ENCODE data around the gene SMIM23. TPM values are rescaled to one million over a fixed set of nuclear protein-coding genes. Genes with fewer than 3 reads are reported as not detected.

Gene SMIM23
- total and polyA plus RNA-seq, 2 of the 13 experiments (the other 11 are each of a cell fraction or from before 2014, with no cell fraction given): not detected

DNA sequence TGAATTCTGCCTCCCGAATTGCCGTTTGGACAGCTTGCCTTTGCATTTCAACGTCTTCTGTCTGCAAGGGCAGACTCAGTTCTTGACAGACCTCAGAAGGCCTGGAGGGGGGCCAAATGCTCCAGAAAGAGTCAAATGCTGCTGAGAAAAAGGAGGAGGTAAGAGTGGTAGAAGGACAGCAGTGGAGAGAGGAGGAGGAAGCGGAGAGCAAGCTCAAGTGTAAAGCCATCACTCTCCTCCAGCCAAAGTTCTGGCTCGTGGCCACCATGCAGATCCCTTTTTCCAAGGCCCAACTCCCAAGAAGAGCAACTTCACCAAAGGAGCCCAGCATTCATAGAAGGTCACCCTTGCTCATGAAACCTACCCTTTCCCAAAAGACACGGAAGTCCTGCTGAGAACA, 36.9 kb upstream of the SMIM23 start (continued):
- TF ChIP-seq, protein P1, sequence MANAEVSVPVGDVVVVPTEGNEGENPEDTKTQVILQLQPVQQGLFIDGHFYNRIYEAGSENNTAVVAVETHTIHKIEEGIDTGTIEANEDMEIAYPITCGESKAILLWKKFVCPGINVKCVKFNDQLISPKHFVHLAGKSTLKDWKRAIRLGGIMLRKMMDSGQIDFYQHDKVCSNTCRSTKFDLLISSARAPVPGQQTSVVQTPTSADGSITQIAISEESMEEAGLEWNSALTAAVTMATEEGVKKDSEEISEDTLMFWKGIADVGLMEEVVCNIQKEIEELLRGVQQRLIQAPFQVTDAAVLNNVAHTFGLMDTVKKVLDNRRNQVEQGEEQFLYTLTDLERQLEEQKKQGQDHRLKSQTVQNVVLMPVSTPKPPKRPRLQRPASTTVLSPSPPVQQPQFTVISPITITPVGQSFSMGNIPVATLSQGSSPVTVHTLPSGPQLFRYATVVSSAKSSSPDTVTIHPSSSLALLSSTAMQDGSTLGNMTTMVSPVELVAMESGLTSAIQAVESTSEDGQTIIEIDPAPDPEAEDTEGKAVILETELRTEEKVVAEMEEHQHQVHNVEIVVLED (CRISPR knock-in tag; IDR thresholded peaks at IDR 0.05; ENCODE audit: borderline replicate concordance): no peak
- TF ChIP-seq ZNF513 (CRISPR knock-in tag; conservative IDR thresholded peaks at IDR 0.05): no peak
- TF ChIP-seq KDM5B (CRISPR knock-in tag; IDR thresholded peaks at IDR 0.05; ENCODE audit: borderline replicate concordance): no peak

DNA sequence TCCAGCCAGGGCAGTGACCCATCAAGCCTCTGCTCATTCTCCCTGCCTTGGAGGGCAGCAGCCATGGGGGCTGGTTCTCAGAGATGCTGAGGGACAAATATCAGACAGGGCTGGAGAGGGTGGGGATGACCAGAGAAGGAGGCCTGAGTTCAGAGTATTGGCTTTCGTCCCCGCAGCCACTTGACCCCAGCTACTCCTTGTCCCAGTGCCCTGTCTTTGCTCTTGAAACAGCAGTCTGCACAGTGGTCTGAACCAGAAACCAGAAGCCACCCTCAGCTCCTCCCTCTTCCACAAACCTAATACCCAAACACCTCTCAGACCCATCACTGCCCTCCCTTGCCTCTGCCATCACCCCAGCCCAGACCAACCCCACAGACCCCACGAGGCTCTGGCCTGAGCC, 36.3 kb upstream of the SMIM23 start:
- H3K9me3 ChIP-seq (ENCODE audit: low read length): no peaks in the 10 kb centered on the region
- DNase-seq (ENCODE audit: low spot score) (no peak), FAIRE-seq (no peak), ATAC-seq (no peak)
- H3K36me3 ChIP-seq (replicated peaks in 1 of 2; ENCODE audit: control insufficient read depth in 1 of 2, insufficient read depth in 2 of 2, low read length in 2 of 2): no peaks in the 10 kb centered on the region
- no peak overlapping the region for H3K27ac ChIP-seq (ENCODE audit: extremely low read length, insufficient read depth, low read length)
- H3K27me3 ChIP-seq (ENCODE audit: control insufficient read depth in 1 of 2, insufficient read depth in 2 of 2, low read length in 2 of 2): 0 out of 5 replicates have a peak, but pooled peaks cover 1 to 3% of the 10 kb centered on the region in 2 experiments
- ChIA-PET POLR2A (no interaction called here), CTCF (ENCODE audit: low intra/inter-chr PET ratio, low total read pairs) (no interaction called here)
- TF ChIP-seq SRY (CRISPR knock-in tag; IDR thresholded peaks at IDR 0.05) (no peak), HDAC6 (IDR thresholded peaks at IDR 0.05; ENCODE audit: low read depth, low read length) (no peak), TCF7L2 (IDR thresholded peaks at IDR 0.05; ENCODE audit: low read depth, low read length) (no peak), ZNF460 (CRISPR knock-in tag; IDR thresholded peaks at IDR 0.05; ENCODE audit: borderline replicate concordance) (no peak), ZNF564 (CRISPR knock-in tag; IDR thresholded peaks at IDR 0.05) (no peak), ZNF598 (CRISPR knock-in tag; IDR thresholded peaks at IDR 0.05; ENCODE audit: borderline replicate concordance) (no peak), GZF1 (CRISPR knock-in tag; IDR thresholded peaks at IDR 0.05) (no peak)
- TF ChIP-seq, protein P2, sequence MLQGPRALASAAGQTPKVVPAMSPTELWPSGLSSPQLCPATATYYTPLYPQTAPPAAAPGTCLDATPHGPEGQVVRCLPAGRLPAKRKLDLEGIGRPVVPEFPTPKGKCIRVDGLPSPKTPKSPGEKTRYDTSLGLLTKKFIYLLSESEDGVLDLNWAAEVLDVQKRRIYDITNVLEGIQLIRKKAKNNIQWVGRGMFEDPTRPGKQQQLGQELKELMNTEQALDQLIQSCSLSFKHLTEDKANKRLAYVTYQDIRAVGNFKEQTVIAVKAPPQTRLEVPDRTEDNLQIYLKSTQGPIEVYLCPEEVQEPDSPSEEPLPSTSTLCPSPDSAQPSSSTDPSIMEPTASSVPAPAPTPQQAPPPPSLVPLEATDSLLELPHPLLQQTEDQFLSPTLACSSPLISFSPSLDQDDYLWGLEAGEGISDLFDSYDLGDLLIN (CRISPR knock-in tag; IDR thresholded peaks at IDR 0.05; ENCODE audit: borderline replicate concordance): no peak
- TF ChIP-seq, protein P3, sequence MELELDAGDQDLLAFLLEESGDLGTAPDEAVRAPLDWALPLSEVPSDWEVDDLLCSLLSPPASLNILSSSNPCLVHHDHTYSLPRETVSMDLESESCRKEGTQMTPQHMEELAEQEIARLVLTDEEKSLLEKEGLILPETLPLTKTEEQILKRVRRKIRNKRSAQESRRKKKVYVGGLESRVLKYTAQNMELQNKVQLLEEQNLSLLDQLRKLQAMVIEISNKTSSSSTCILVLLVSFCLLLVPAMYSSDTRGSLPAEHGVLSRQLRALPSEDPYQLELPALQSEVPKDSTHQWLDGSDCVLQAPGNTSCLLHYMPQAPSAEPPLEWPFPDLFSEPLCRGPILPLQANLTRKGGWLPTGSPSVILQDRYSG (CRISPR knock-in tag; IDR thresholded peaks at IDR 0.05): no peak
- intact Hi-C loops (cut with micrococcal nuclease; ENCODE audit: unreplicated experiment): no loop called here
- WGBS (ENCODE audit: low lambda C conversion rate): 6% methylated on average over 1 of the region's 3 CpGs
- H3K9ac ChIP-seq (ENCODE audit: insufficient read depth, low read depth, low read length): no peak overlapping the region
- no peak overlapping the region for H3K4me2 ChIP-seq (ENCODE audit: low read depth, low read length)
- no peaks in the 10 kb centered on the region for H3K4me1 ChIP-seq (ENCODE audit: insufficient read depth, low read length)
- H3K4me3 ChIP-seq (replicated peaks in 1 of 3; ENCODE audit: insufficient read depth in 1 of 3, low read depth in 2 of 3, low read length in 3 of 3): no peak overlapping the region
- no peak overlapping the region for H2AFZ ChIP-seq (ENCODE audit: low read length)
- no TSS peak for BruUV-seq (replicated peaks)
- no peaks in the 10 kb centered on the region for H4K20me1 ChIP-seq (ENCODE audit: insufficient read depth, low read length)
- H3K79me2 ChIP-seq (ENCODE audit: insufficient read depth, low read length): no peaks in the 10 kb centered on the region
- in situ Hi-C loops (cut with HindIII; ENCODE audit: extremely low pct_ligation_motif_present, low pct_unique_long_range_greater_than_20kb): no loop called here
